ENCODE measurements around the gene ANKRD55.
"Not testable (repeated sequence)": the region's sequence is repeated elsewhere in the genome, so short reads cannot be mapped to it uniquely, and the experiment has no call there.

Gene ANKRD55

GRCh38 chr5:56102207-56102606 is 130.9 kb downstream of the ANKRD55 start:
- not testable (repeated sequence) for DNase-seq (ENCODE audit: low spot score)

- no peak for DNase-seq (ENCODE audit: low spot score)
Measured at GRCh38 chr5:56101180-56101579, 131.9 kb downstream of the ANKRD55 start.

DNA sequence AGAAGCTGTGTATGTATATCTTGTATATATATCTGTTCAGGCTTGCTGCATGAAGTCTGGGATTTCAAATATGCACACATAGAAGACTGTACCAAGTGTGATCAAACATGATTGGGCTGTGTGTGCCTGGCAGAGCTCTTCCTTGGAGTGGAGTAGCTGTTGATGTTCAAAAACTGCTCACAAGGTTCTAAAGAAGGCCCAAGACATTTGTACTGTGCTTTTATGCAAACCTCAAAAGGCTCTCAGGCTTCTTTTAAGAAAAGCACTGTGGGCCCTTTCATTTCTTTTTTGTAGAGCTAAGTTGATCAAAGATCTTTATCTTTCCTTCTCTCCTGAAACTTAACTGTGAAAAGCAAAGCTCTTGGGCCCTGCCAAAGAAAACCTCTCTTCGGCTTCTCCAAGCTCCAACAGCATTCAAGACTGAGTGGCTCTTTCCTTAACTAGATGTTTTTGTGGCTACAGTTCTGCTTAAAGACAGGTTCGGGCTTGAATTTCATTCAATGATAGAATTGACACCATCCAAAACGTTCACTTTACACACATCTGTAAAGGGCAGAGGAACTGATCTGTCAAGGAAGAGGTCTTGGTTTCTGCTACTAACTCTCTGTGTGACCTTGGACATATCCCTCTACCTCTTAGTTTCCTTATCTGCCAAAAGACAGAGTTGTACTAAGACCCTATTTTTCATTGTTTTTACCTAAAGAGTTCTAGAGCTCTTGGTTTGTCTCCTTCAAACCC is 132.5 kb downstream of the ANKRD55 start:
- DNase-seq (ENCODE audit: low spot score), result no peak

GRCh38 chr5:56099346-56099745 is 133.8 kb downstream of the ANKRD55 start:
- no peak for DNase-seq (ENCODE audit: low spot score)

- DNase-seq (ENCODE audit: low spot score), result no peak
Measured at GRCh38 chr5:56097055-56097454, 136.1 kb downstream of the ANKRD55 start.

DNA sequence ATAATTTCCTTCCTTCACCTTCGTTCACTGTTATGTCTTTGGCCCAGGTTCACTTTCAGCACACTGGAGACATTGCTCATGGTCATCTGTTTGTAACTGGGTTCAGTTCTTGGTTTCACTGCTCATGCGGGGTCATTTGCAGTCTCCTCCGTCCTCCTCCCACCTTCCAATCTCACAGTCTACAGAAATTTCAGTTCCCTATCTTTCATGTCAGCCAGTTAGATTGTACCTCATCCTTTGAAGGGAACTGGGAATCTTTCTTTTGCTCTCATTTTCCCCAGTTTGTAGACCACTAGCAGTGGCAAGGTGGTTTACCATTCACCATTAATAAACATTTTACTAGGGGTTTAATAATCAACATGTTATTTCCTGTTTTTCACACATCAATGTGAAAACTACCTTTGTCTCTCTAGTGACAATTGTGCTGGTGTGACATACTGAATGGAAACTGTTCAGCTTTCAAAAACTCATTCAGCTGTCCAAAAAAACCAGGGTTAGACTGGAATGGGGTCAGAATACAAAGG is 137.5 kb downstream of the ANKRD55 start:
- no peak for DNase-seq (ENCODE audit: low spot score)

- DNase-seq (ENCODE audit: low spot score), result peak; percentile 41
Measured at GRCh38 chr5:56094579-56095361, 138.4 kb downstream of the ANKRD55 start.

DNA sequence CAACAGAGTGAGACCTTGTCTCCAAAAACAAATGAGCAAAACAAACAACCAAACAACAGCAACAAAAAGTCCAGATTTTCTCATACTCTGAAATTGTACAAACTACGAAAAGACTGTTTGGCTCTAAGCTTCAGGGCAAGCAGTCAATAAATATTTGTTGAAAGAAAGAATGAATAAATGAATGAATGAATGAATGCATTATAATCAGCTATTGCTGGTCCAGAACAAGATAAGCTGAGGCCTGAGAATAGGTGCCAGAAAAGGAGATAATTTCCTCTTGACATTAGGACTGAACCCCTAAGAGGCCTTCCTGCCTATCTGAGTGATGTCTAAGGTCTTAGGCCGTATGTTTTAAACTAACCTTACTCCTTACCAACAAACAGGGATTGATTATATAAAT is 139.2 kb downstream of the ANKRD55 start:
- no peak for DNase-seq (ENCODE audit: low spot score)

GRCh38 chr5:56092115-56092514 is 141.0 kb downstream of the ANKRD55 start:
- no peak for DNase-seq (ENCODE audit: low spot score)

DNA sequence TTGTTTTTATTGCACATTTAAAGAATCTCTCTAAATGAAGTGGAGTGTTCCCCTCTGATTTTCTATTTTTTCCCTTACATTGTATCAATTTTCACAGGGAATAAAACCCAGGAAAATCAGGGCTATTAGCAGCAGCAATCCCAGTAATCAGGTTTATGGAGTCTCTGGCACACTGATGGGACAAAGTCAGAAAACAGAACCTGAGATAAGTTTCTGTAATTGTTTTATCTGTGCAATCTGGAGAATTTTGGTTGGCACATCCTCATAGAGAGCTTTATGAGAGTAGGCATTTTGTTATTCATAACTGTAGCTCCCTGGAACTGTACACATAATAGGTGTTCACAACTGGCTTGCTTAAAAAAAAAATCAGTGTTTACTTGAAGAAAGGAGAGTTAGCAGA is 141.5 kb downstream of the ANKRD55 start:
- no peak for DNase-seq (ENCODE audit: low spot score)

DNA sequence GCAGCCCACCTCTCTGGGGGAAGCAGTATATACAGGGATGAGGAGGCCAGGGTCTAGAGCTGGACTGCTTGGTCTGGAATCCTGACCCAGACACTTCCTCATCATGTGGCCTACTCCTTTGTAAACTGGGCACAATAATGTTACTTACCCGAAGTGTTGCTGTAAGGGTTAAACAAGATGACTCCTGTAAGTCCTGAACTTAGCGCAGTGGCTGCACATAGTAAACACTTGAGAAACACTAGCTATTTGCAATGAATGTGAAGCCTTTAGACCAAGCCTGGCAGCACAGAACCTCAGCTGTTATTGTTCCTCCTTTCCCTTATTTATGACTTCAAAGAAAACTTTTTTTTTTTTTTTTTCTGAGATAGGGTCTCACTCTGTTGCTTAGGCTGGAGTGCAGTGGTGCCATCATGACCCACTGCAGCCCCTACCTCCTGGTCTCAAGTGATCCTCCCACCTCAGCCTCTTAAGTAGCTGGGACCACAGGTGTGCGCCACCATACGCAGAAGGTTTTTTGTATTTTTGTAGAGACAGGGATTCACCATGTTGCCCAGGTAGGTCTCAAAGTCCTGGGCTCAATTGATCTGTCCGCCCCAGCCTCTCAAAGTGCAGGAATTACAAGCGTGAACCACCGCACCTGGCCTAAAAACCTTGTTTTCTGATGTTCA is 142.2 kb downstream of the ANKRD55 start:
- no peak for DNase-seq (ENCODE audit: low spot score)

DNA sequence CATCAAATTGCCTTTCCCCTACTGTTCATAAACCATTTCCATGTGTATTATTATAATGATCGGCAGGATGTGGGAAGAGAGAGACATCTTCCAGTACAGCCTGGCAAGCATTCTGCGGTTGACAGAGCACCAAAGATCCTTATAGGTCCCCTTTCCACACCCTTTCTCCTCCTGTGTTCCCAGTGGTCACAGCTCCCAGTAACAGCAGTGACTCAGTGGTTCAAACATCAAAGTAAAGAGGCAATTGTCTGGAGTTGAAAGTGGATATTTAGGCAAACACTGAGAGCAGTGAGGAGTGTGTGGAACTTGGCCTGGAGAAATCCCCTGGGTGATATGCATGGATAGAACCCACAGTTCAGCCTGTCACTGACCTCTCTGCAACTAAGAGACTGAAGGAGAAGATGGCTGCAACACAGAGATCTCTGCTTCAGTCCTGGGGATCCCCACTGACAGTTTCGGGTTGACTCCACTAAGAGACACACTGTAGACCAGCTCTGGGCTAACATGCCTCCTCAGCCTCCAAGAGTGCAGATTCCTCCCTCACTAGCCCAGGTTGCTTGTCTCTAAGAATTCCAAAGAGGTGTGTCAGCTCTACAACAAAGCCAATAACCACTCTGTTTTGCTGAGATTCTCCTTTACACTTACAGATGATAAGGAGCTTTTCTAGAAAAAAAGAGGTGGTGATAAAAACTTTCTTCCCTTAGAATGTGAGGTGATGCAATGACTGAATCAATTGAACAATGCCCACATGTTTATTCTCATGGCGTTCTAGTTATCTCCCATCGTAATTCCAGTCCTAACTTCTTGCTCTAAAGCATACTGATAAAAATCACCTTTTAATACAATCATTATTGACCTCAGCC is 143.9 kb downstream of the ANKRD55 start:
- peak; percentile 78 for DNase-seq (ENCODE audit: low spot score)

- DNase-seq (ENCODE audit: low spot score), result no peak
Measured at GRCh38 chr5:56088431-56088949, 144.6 kb downstream of the ANKRD55 start.

- DNase-seq (ENCODE audit: low spot score), result no peak
Measured at GRCh38 chr5:56085193-56085592, 147.9 kb downstream of the ANKRD55 start.

GRCh38 chr5:56083286-56083854 is 149.8 kb downstream of the ANKRD55 start:
- no peak for DNase-seq (ENCODE audit: low spot score)

- peak; percentile 28 for DNase-seq (ENCODE audit: low spot score)
Measured at GRCh38 chr5:56081053-56081642, 152.0 kb downstream of the ANKRD55 start.

GRCh38 chr5:56080375-56081052 is 152.6 kb downstream of the ANKRD55 start:
- no peak for DNase-seq (ENCODE audit: low spot score)

GRCh38 chr5:56079157-56079500 is 154.0 kb downstream of the ANKRD55 start:
- DNase-seq (ENCODE audit: low spot score), result not testable (repeated sequence)

- no peak for DNase-seq (ENCODE audit: low spot score)
Measured at GRCh38 chr5:56078278-56079156, 154.6 kb downstream of the ANKRD55 start.
